K562 (cell line): ENCODE data around the gene GABBR1. TPM values are rescaled to one million over a fixed set of nuclear protein-coding genes. Genes with fewer than 3 reads are reported as not detected.

ENCODE experiments used
- CBX5 ChIP-seq: IDR thresholded peaks from 2 replicates; pipeline ENCODE4 v1.6.1; 2014; ENCODE audit warnings: low read depth, borderline replicate concordance
- CREM ChIP-seq: IDR thresholded peaks from 2 replicates; pipeline ENCODE4 v1.6.1; 2014; ENCODE audit warnings: antibody characterized with exemption, low read depth
- ETV6 ChIP-seq, 3 experiments: fragments of 150-350 bp in 1 of 3; sonication (generic) in 1 of 3; formaldehyde crosslinking in 1 of 3; IDR thresholded peaks; 2 replicates each; pipeline versions ENCODE4 v1.6.1 to v1.8.0; 2014 to 2022; ENCODE audit warnings: borderline replicate concordance in 2 of 3, low read depth in 2 of 3, antibody characterized with exemption in 1 of 3, low read length in 1 of 3, mild to moderate bottlenecking in 1 of 3, missing genetic modification reagents in 1 of 3
- GABPB2 ChIP-seq: fragments of 250-450 bp; sonication (Bioruptor Pico); conservative IDR thresholded peaks from 2 replicates; pipeline ENCODE4 v1.5.1; 2021; ENCODE audit warnings: mild to moderate bottlenecking
- NR2C2 ChIP-seq, 2 experiments: fragments of 200-800 bp in 1 of 2; sonication (Bioruptor generic) in 1 of 2; sonication (generic) in 1 of 2; formaldehyde crosslinking in 1 of 2; IDR thresholded peaks; 2 replicates each; pipeline versions ENCODE4 v1.6.1 to v1.8.0; 2016 to 2022; ENCODE audit warnings: mild to moderate bottlenecking in 1 of 2, missing compliant biosample characterization in 1 of 2, missing genetic modification characterization in 1 of 2, missing genetic modification reagents in 1 of 2
- PHF20 ChIP-seq: fragments of 450-650 bp; IDR thresholded peaks from 2 replicates; pipeline ENCODE4 v1.6.1; 2018; ENCODE audit not compliant: partially characterized antibody
- RB1 ChIP-seq: fragments of 450-650 bp; IDR thresholded peaks from 2 replicates; pipeline ENCODE4 v1.6.1; 2017; ENCODE audit warnings: low read depth, mild to moderate bottlenecking
- RBM15 ChIP-seq: fragments of 200-400 bp; formaldehyde crosslinking; IDR thresholded peaks from 2 replicates; pipeline ENCODE4 v1.6.1; 2018; ENCODE audit warnings: mild to moderate bottlenecking, low read length, moderate library complexity; ENCODE audit not compliant: insufficient read depth
- SIX5 ChIP-seq, 2 experiments: IDR thresholded peaks; 2 replicates each; pipeline ENCODE4 v1.6.1; 2011; ENCODE audit warnings: low read length in 2 of 2, borderline replicate concordance in 1 of 2, low read depth in 1 of 2, mild to moderate bottlenecking in 1 of 2, moderate library complexity in 1 of 2; ENCODE audit not compliant: insufficient read depth in 1 of 2
- SMAD3 ChIP-seq: fragments of 450-650 bp; formaldehyde crosslinking; conservative IDR thresholded peaks from 2 replicates; pipeline ENCODE4 v1.4.0; 2020; ENCODE audit warnings: mild to moderate bottlenecking
- SNIP1 ChIP-seq: fragments of 450-650 bp; IDR thresholded peaks from 2 replicates; pipeline ENCODE4 v1.7.1; 2017; ENCODE audit warnings: low read depth, mild to moderate bottlenecking
- SRSF7 ChIP-seq: fragments of 200-400 bp; formaldehyde crosslinking; optimal IDR thresholded peaks from 2 replicates; pipeline ENCODE3; 2017; ENCODE audit warnings: mild to moderate bottlenecking, low read depth, low read length
- TAF7 ChIP-seq: fragments of 450-650 bp; IDR thresholded peaks from 2 replicates; pipeline ENCODE4 v1.6.1; 2016; ENCODE audit warnings: missing genetic modification characterization, missing compliant biosample characterization
- U2AF2 ChIP-seq: fragments of 200-400 bp; formaldehyde crosslinking; optimal IDR thresholded peaks from 2 replicates; pipeline ENCODE3; 2017; ENCODE audit warnings: low read depth, mild to moderate bottlenecking, low read length
- XRCC4 ChIP-seq: IDR thresholded peaks from one replicate; pipeline ENCODE4 v1.6.1; 2011; ENCODE audit not compliant: insufficient read depth, insufficient read length; ENCODE audit errors: extremely low read depth
- ZBTB17 ChIP-seq: fragments of 450-650 bp; formaldehyde crosslinking; IDR thresholded peaks from 2 replicates; pipeline ENCODE4 v1.4.0; 2020; ENCODE audit warnings: mild to moderate bottlenecking
- ZKSCAN3 ChIP-seq: fragments of 250-450 bp; sonication (Bioruptor Pico); IDR thresholded peaks from 2 replicates; pipeline ENCODE4 v1.4.0; 2020
- ZNF232 ChIP-seq: sonication (generic); formaldehyde crosslinking; IDR thresholded peaks from 2 replicates; pipeline ENCODE4 v1.8.0; 2022; ENCODE audit warnings: mild to moderate bottlenecking, missing genetic modification reagents
- ZNF354B ChIP-seq: fragments of 250-450 bp; sonication (Bioruptor Pico); IDR thresholded peaks from 2 replicates; pipeline ENCODE4 v1.4.0; 2020
- ZNF384 ChIP-seq: IDR thresholded peaks from 2 replicates; pipeline ENCODE4 v1.6.1; 2012; ENCODE audit warnings: low read depth, low read length, improper control_type of control experiment
- polyA plus RNA-seq, 8 experiments: library from polyadenylated mRNA; depleted of rRNA in 4 of 8; stranded (reverse) in 5 of 8; unstranded in 3 of 8; fragments of >200 nt; fragmentation: Nextera tagmentation in 2 of 8; fragmentation: Illumina TruSeq in 1 of 8; extraction: Ambion mirVana in 2 of 8; extraction: Trizol in 1 of 8; gene quantifications; 2 replicates each; pipeline versions ENCODE4 v1.2.1 to v1.2.3, GENCODE V29; 2011 to 2014; ENCODE audit warnings: inconsistent platforms in 1 of 8, missing spikeins in 1 of 8
- total RNA-seq, 7 experiments: library from RNA; depleted of rRNA in 6 of 7; stranded (reverse); fragments of >200 nt in 6 of 7; fragmentation: Illumina TruSeq in 2 of 7; extraction: Trizol in 2 of 7; gene quantifications; 2 replicates each; pipeline versions ENCODE4 v1.2.1 to v1.2.3, GENCODE V29; 2011 to 2021; ENCODE audit warnings: low replicate concordance in 1 of 7
- TF ChIP-seq, protein P1 (sequence below): fragments of 450-650 bp; conservative IDR thresholded peaks from 2 replicates; pipeline ENCODE4 v1.6.1; 2016; ENCODE audit warnings: missing genetic modification characterization, low read depth, mild to moderate bottlenecking, control low read depth, missing compliant biosample characterization
- TF ChIP-seq, protein P2 (sequence below): sonication (generic); formaldehyde crosslinking; IDR thresholded peaks from 2 replicates; pipeline ENCODE4 v1.8.1; 2023; ENCODE audit warnings: mild to moderate bottlenecking, missing genetic modification reagents, moderate library complexity
- TF ChIP-seq, protein P3 (sequence below): fragments of 450-650 bp; formaldehyde crosslinking; IDR thresholded peaks from 2 replicates; pipeline ENCODE4 v1.4.0; 2020; ENCODE audit warnings: mild to moderate bottlenecking, moderate library complexity
- TF ChIP-seq, protein P4 (sequence below), 2 experiments: fragments of 450-650 bp in 1 of 2; sonication (generic) in 1 of 2; formaldehyde crosslinking; conservative IDR thresholded peaks; 2 replicates each; pipeline versions ENCODE4 v1.4.0 to v1.8.1; 2020 to 2022; ENCODE audit warnings: mild to moderate bottlenecking in 1 of 2, missing genetic modification reagents in 1 of 2

The GABBR1 gene
- total and polyA plus RNA-seq, 9 of the 15 experiments (the other 6 are each of a cell fraction or from before 2014, with no cell fraction given) = 2.2 to 48.3 (median 20.8) TPM

DNA sequence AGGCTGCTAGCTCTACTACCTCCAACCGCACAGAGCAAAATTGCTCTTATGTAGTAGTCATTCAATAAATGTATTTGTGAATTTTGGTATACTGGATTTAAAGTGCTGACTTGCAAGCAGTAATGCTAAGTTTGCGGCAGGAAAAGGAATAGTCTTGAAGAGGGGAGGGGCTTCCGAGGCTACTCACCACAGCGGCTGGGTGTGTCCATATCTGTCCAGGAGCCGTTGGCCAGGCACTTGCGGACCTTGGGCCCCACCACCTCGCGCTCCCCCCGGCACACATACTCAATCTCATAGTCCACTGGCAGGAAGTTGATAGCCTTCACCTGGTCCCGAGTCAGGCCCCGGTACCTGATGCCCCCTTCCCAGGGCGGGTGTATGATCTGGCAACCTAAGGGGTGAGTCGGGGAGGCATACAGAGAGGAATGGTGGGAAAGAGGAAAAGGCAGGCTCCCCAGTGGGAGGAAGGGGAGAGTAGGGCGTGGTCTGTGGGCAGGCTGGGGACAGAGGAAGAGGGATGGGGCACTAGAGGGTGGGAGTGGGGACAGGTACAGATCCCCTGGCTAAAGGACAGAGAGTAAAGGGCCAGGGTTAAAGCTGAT, 1.7 kb downstream of the GABBR1 start (continued):
- no peak for TF ChIP-seq RBM15
- TF ChIP-seq CREM = peak; percentile 27; the same call in 1 of the 2 replicates
- TF ChIP-seq SIX5 (IDR thresholded peaks at IDR 0.05; ENCODE audit: borderline replicate concordance in 1 of 2, insufficient read depth in 1 of 2, low read depth in 1 of 2, low read length in 2 of 2) = no peak
- TF ChIP-seq ETV6 (IDR thresholded peaks at IDR 0.05; ENCODE audit: borderline replicate concordance in 1 of 2, low read depth in 2 of 2, low read length in 1 of 2) = no peak
- TF ChIP-seq ETV6 (CRISPR knock-in tag; IDR thresholded peaks at IDR 0.05; ENCODE audit: borderline replicate concordance) = no peak
- no peak for TF ChIP-seq ZNF232
- TF ChIP-seq, protein P1, sequence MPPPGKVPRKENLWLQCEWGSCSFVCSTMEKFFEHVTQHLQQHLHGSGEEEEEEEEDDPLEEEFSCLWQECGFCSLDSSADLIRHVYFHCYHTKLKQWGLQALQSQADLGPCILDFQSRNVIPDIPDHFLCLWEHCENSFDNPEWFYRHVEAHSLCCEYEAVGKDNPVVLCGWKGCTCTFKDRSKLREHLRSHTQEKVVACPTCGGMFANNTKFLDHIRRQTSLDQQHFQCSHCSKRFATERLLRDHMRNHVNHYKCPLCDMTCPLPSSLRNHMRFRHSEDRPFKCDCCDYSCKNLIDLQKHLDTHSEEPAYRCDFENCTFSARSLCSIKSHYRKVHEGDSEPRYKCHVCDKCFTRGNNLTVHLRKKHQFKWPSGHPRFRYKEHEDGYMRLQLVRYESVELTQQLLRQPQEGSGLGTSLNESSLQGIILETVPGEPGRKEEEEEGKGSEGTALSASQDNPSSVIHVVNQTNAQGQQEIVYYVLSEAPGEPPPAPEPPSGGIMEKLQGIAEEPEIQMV (tag) = no peak
- TF ChIP-seq, protein P2, sequence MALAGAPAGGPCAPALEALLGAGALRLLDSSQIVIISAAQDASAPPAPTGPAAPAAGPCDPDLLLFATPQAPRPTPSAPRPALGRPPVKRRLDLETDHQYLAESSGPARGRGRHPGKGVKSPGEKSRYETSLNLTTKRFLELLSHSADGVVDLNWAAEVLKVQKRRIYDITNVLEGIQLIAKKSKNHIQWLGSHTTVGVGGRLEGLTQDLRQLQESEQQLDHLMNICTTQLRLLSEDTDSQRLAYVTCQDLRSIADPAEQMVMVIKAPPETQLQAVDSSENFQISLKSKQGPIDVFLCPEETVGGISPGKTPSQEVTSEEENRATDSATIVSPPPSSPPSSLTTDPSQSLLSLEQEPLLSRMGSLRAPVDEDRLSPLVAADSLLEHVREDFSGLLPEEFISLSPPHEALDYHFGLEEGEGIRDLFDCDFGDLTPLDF (CRISPR knock-in tag) = no peak
- no peak for TF ChIP-seq ZKSCAN3 (CRISPR knock-in tag)
- no peak for TF ChIP-seq SMAD3 (CRISPR knock-in tag)
- TF ChIP-seq SNIP1 = no peak
- no peak for TF ChIP-seq PHF20
- TF ChIP-seq ZNF384 = no peak
- no peak for TF ChIP-seq XRCC4
- TF ChIP-seq ZBTB17 (CRISPR knock-in tag) = peak; percentile 48; the same call in 1 of the 2 replicates
- no peak for TF ChIP-seq TAF7 (tag)
- no peak for TF ChIP-seq RB1
- no peak for TF ChIP-seq ZNF354B (CRISPR knock-in tag)
- no peak for TF ChIP-seq CBX5
- TF ChIP-seq, protein P3, sequence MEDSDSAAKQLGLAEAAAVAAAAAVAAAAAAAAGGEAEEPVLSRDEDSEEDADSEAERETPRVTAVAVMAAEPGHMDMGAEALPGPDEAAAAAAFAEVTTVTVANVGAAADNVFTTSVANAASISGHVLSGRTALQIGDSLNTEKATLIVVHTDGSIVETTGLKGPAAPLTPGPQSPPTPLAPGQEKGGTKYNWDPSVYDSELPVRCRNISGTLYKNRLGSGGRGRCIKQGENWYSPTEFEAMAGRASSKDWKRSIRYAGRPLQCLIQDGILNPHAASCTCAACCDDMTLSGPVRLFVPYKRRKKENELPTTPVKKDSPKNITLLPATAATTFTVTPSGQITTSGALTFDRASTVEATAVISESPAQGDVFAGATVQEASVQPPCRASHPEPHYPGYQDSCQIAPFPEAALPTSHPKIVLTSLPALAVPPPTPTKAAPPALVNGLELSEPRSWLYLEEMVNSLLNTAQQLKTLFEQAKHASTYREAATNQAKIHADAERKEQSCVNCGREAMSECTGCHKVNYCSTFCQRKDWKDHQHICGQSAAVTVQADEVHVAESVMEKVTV (CRISPR knock-in tag) = no peak
- no peak for TF ChIP-seq GABPB2 (CRISPR knock-in tag)
- TF ChIP-seq SRSF7 = no peak
- TF ChIP-seq U2AF2 = no peak
- TF ChIP-seq, protein P4, sequence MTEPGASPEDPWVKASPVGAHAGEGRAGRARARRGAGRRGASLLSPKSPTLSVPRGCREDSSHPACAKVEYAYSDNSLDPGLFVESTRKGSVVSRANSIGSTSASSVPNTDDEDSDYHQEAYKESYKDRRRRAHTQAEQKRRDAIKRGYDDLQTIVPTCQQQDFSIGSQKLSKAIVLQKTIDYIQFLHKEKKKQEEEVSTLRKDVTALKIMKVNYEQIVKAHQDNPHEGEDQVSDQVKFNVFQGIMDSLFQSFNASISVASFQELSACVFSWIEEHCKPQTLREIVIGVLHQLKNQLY (CRISPR knock-in tag; conservative IDR thresholded peaks at IDR 0.05) = no peak
- no peak for TF ChIP-seq NR2C2 (CRISPR knock-in tag; IDR thresholded peaks at IDR 0.05)
- TF ChIP-seq NR2C2 (tag; IDR thresholded peaks at IDR 0.05) = no peak
